RWPE1 (cell line): ENCODE data around the gene NUDT3.

Experiments
- CTCF ChIA-PET: fragments of 350-600 bp; sonication (Branson Sonifier 250); formaldehyde crosslinking; extraction: SDS; loops from one replicate; lab custom pipeline; 2021; lab: Yijun Ruan, JAX
- POLR2A ChIA-PET: fragments of 400-600 bp; formaldehyde crosslinking; extraction: SDS; loops from one replicate; lab custom pipeline; 2020; ENCODE audit warnings: antibody characterized with exemption; ENCODE audit not compliant: low non-redundant PET; lab: Yijun Ruan, JAX
- DNase-seq: peaks from one replicate; pipeline ENCODE4 v3.0.0; 2012; ENCODE audit warnings: low spot score
- H3K27ac ChIP-seq: fragments of 450-650 bp; 2 replicates; pipeline ENCODE4 v1.5.1; 2017
- CTCF ChIP-seq: fragments of 450-650 bp; conservative IDR thresholded peaks from 2 replicates; pipeline ENCODE4 v1.5.1; 2017; ENCODE audit warnings: low read depth, mild to moderate bottlenecking

Gene NUDT3

GRCh38 chr6:34318499-34319470, 73.7 kb downstream of the NUDT3 start:
- ChIA-PET CTCF (no interaction called here), POLR2A (no interaction called here)
- no peak for TF ChIP-seq CTCF
- H3K27ac ChIP-seq, result no peak overlapping the region
- no peak for DNase-seq

- no peak for TF ChIP-seq CTCF
- POLR2A ChIA-PET, result no interaction called here
- CTCF ChIA-PET, result no interaction called here
Observed at GRCh38 chr6:34317882-34318498, 74.5 kb downstream of the NUDT3 start.

GRCh38 chr6:34317172-34317477, 75.3 kb downstream of the NUDT3 start:
- H3K27ac ChIP-seq, result no peak overlapping the region
- ChIA-PET POLR2A (no interaction called here), CTCF (no interaction called here)
- no peak for DNase-seq
- no peak for TF ChIP-seq CTCF

More at GRCh38 chr6:34317882-34318498, 74.5 kb downstream of the NUDT3 start:
- DNase-seq, result no peak
- no peak overlapping the region for H3K27ac ChIP-seq

- DNase-seq, result no peak
- TF ChIP-seq CTCF, result no peak
- ChIA-PET POLR2A (interaction anchor here (0.6 kb wide), 1 partner anchor 18 kb away, joined by 3 read pairs; no protein-coding TSS in a partner anchor), CTCF (interaction anchor here (1.0 to 1.1 kb wide), 2 partner anchors 12 to 99 kb away, joined by 3 to 5 read pairs; no protein-coding TSS in a partner anchor)
- H3K27ac ChIP-seq, result no peak overlapping the region
Observed at GRCh38 chr6:34316431-34317171, 75.9 kb downstream of the NUDT3 start.

GRCh38 chr6:34315780-34316179, 76.7 kb downstream of the NUDT3 start:
- ChIA-PET POLR2A (no interaction called here), CTCF (interaction anchor here (1.0 to 1.1 kb wide), 2 partner anchors 13 to 100 kb away, joined by 3 to 5 read pairs; no protein-coding TSS in a partner anchor)
- DNase-seq, result no peak
- no peak overlapping the region for H3K27ac ChIP-seq
- TF ChIP-seq CTCF, result no peak

GRCh38 chr6:34315256-34315655, 77.2 kb downstream of the NUDT3 start:
- no peak overlapping the region for H3K27ac ChIP-seq
- TF ChIP-seq CTCF, result no peak
- CTCF ChIA-PET, result interaction anchor here (0.6 to 1.0 kb wide), 2 partner anchors 100 to 152 kb away, joined by 3 to 5 read pairs; no protein-coding TSS in a partner anchor
- POLR2A ChIA-PET, result no interaction called here
- DNase-seq, result no peak
